Tibial nerve (tissue), 4 donors: ENCODE results near the gene ABCA13. TPM values are rescaled to one million over a fixed set of nuclear protein-coding genes. Genes with fewer than 3 reads are reported as not detected.

Experiments
- DNase-seq, 2 donors: peaks; one replicate each; pipeline ENCODE4 v3.0.0-alpha.2; 2019; ENCODE audit warnings: low spot score in 2 of 2
- H3K27ac ChIP-seq, 4 donors: fragments of 200-600 bp; sonication (generic) in 3 of 4; one replicate each; pipeline ENCODE4 v1.5.1; 2017 to 2019; ENCODE audit warnings: mild to moderate bottlenecking in 1 of 4
- H3K27me3 ChIP-seq, 2 donors: fragments of 200-600 bp; sonication (generic) in 1 of 2; one replicate each; pipeline versions ENCODE4 v1.5.1 to v1.6.0; 2017 to 2019
- H3K36me3 ChIP-seq, 3 donors: fragments of 200-600 bp; sonication (generic); one replicate each; pipeline ENCODE4 v1.5.1; 2018 to 2019
- H3K4me1 ChIP-seq, 4 donors: fragments of 200-600 bp; sonication (generic) in 3 of 4; one replicate each; pipeline ENCODE4 v1.5.1; 2017 to 2019
- H3K4me3 ChIP-seq, 4 donors: fragments of 200-600 bp; sonication (generic) in 3 of 4; one replicate each; pipeline ENCODE4 v1.5.1; 2017 to 2019; ENCODE audit warnings: mild to moderate bottlenecking in 1 of 4, moderate library complexity in 1 of 4
- H3K9me3 ChIP-seq, 4 donors: fragments of 200-600 bp; sonication (generic) in 3 of 4; one replicate each; pipeline ENCODE4 v1.5.1; 2017 to 2019
- EP300 ChIP-seq, 2 donors: sonication (generic); formaldehyde crosslinking; IDR thresholded peaks; one replicate each; pipeline ENCODE4 v1.6.1; 2017; ENCODE audit warnings: antibody characterized with exemption in 2 of 2, mild to moderate bottlenecking in 1 of 2
- POLR2A ChIP-seq, 2 donors: fragments of 450-650 bp; IDR thresholded peaks; one replicate each; pipeline ENCODE4 v1.6.1; 2017; ENCODE audit warnings: antibody characterized with exemption in 2 of 2, mild to moderate bottlenecking in 2 of 2, moderate library complexity in 2 of 2
- WGBS, 2 donors: methylation state at CpG; one replicate each; pipeline ENCODE4 v1.1.5; 2018; 5-methylcytosine and 5-hydroxymethylcytosine counted together
- total RNA-seq, 4 donors: library from RNA; depleted of rRNA; stranded (reverse); fragments of >200 nt; gene quantifications; one replicate each; pipeline ENCODE4 v1.1.0, GENCODE V29; 2016
- TF ChIP-seq, protein P1 (sequence below), 5 experiments: fragments of 200-600 bp in 3 of 5; fragments of 450-650 bp in 2 of 5; sonication (generic) in 3 of 5; IDR thresholded peaks; one replicate each; pipeline ENCODE4 v1.5.1; 2016 to 2019; ENCODE audit warnings: antibody characterized with exemption in 5 of 5, mild to moderate bottlenecking in 3 of 5, moderate library complexity in 2 of 5

ABCA13 gene
- total RNA-seq, 4 donors from 2014 or later = 0.90 to 4.6 (median 3.6) TPM

- H3K36me3 ChIP-seq = no peaks in the 10 kb centered on the region
- H3K27ac ChIP-seq = no peak overlapping the region
- no peaks in the 10 kb centered on the region for H3K4me1 ChIP-seq
- TF ChIP-seq, protein P1, sequence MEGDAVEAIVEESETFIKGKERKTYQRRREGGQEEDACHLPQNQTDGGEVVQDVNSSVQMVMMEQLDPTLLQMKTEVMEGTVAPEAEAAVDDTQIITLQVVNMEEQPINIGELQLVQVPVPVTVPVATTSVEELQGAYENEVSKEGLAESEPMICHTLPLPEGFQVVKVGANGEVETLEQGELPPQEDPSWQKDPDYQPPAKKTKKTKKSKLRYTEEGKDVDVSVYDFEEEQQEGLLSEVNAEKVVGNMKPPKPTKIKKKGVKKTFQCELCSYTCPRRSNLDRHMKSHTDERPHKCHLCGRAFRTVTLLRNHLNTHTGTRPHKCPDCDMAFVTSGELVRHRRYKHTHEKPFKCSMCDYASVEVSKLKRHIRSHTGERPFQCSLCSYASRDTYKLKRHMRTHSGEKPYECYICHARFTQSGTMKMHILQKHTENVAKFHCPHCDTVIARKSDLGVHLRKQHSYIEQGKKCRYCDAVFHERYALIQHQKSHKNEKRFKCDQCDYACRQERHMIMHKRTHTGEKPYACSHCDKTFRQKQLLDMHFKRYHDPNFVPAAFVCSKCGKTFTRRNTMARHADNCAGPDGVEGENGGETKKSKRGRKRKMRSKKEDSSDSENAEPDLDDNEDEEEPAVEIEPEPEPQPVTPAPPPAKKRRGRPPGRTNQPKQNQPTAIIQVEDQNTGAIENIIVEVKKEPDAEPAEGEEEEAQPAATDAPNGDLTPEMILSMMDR (IDR thresholded peaks at IDR 0.05) = no peak
- TF ChIP-seq POLR2A (IDR thresholded peaks at IDR 0.05) (no peak), EP300 (IDR thresholded peaks at IDR 0.05) (no peak)
- H3K27me3 ChIP-seq = no peaks in the 10 kb centered on the region
- DNase-seq = no peak
- WGBS, 2 donors = 85 to 88% methylated on average over 6 of the region's 6 CpGs
- H3K9me3 ChIP-seq = no peaks in the 10 kb centered on the region
- no peak overlapping the region for H3K4me3 ChIP-seq
Measured at GRCh38 chr7:48180981-48181380, 9.7 kb downstream of the ABCA13 start.

DNA sequence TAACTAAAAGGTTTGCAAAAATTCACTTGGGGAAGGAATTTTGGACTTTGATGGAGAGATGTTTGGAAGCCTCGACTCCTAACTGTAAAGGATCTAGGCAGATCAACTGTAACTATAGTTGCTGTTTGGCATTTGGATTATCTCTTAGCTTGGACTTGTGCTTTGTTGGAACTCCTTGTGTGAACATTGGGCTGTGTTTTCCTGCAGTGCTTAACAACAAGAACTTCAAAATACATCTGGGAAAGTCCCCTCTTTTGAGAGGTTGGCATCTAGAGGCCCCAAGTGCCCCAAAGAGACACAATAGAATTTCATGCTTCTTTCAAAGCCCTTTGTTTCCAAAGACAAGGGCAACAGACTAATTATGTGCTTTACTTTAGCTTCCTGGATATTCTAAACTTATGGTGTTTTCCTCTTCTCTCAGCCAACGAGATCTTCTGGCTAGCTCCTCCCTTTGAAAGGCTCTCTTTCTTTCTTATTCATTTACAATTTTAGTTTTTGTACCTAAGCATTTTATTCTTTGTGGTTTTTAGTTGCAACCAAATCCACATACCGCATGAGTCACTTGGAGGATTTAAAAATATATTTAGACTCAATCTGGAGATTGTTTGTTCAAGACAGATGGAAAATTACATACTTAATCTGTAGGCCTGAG, 11.6 kb downstream of the ABCA13 start:
- H3K9me3 ChIP-seq = peaks cover 0 to 3% (median 0%) of the 10 kb centered on the region in 4 donors
- 50 to 57% methylated on average over 3 of the region's 3 CpGs for whole genome bisulfite sequencing, 2 donors
- DNase-seq = no peak
- H3K4me1 ChIP-seq = no peaks in the 10 kb centered on the region
- no peak overlapping the region for H3K4me3 ChIP-seq
- TF ChIP-seq, protein P1 (IDR thresholded peaks at IDR 0.05) = no peak
- TF ChIP-seq POLR2A (IDR thresholded peaks at IDR 0.05) (no peak), EP300 (IDR thresholded peaks at IDR 0.05) (no peak)
- H3K27ac ChIP-seq = no peak overlapping the region
- no peaks in the 10 kb centered on the region for H3K27me3 ChIP-seq
- no peaks in the 10 kb centered on the region for H3K36me3 ChIP-seq

- Histone ChIP-seq H3K4me3 (no peak overlapping the region), H3K27ac (no peak overlapping the region), H3K27me3 (no peaks in the 10 kb centered on the region), H3K9me3 (peaks cover 0 to 4% (median 0%) of the 10 kb centered on the region in 4 donors), H3K36me3 (no peaks in the 10 kb centered on the region), H3K4me1 (no peaks in the 10 kb centered on the region)
- whole genome bisulfite sequencing, 2 donors = 75 to 82% methylated on average over 5 of the region's 5 CpGs
- no peak for TF ChIP-seq POLR2A (IDR thresholded peaks at IDR 0.05)
- TF ChIP-seq, protein P1 (IDR thresholded peaks at IDR 0.05) = no peak
- TF ChIP-seq EP300 (IDR thresholded peaks at IDR 0.05) = no peak
- DNase-seq = no peak
Measured at GRCh38 chr7:48183370-48183743, 12.1 kb downstream of the ABCA13 start.

- no peaks in the 10 kb centered on the region for H3K36me3 ChIP-seq
- H3K27me3 ChIP-seq = no peaks in the 10 kb centered on the region
- no peak overlapping the region for H3K27ac ChIP-seq
- H3K9me3 ChIP-seq = peaks cover 0 to 4% (median 0%) of the 10 kb centered on the region in 4 donors
- 48 to 60% methylated on average over 1 of the region's 1 CpG for WGBS, 2 donors
- no peaks in the 10 kb centered on the region for H3K4me1 ChIP-seq
- DNase-seq = no peak
- no peak overlapping the region for H3K4me3 ChIP-seq
- TF ChIP-seq EP300 (IDR thresholded peaks at IDR 0.05) (no peak), POLR2A (IDR thresholded peaks at IDR 0.05) (no peak)
- TF ChIP-seq, protein P1 (IDR thresholded peaks at IDR 0.05) = no peak
Measured at GRCh38 chr7:48183965-48184364, 12.7 kb downstream of the ABCA13 start.

- no peaks in the 10 kb centered on the region for H3K27me3 ChIP-seq
- peaks cover 0 to 4% (median 0%) of the 10 kb centered on the region in 4 donors for H3K9me3 ChIP-seq
- TF ChIP-seq, protein P1 (IDR thresholded peaks at IDR 0.05) = no peak
- TF ChIP-seq EP300 (IDR thresholded peaks at IDR 0.05) = no peak
- no peak for TF ChIP-seq POLR2A (IDR thresholded peaks at IDR 0.05)
- DNase-seq = no peak
- H3K4me3 ChIP-seq = no peak overlapping the region
- no peaks in the 10 kb centered on the region for H3K36me3 ChIP-seq
- WGBS, 2 donors = 79 to 81% methylated on average over 12 of the region's 12 CpGs
- H3K27ac ChIP-seq = no peak overlapping the region
- H3K4me1 ChIP-seq = no peaks in the 10 kb centered on the region
Measured at GRCh38 chr7:48188776-48189520, 17.7 kb downstream of the ABCA13 start.
